Amniotic stem cell (primary cell): ENCODE measurements around the gene C17orf78.
"Not testable (repeated sequence)": the region's sequence is repeated elsewhere in the genome, so short reads cannot be mapped to it uniquely, and the experiment has no call there.

Experiments used
- DNase-seq: peaks from one replicate; lab custom pipeline; 2025; lab: John Stamatoyannopoulos, UW

Gene C17orf78

GRCh38 chr17:37375706-37376105 lies at the start of gene C17orf78:
C17orf78 (plus strand) TSS chr17:37375985; CDS start chr17:37376093, 108 bp downstream.
- DNase-seq, result no peak

- no peak for DNase-seq
Measured at GRCh38 chr17:37327341-37328090, 48.3 kb upstream of the C17orf78 start.

- no peak for DNase-seq
Measured at GRCh38 chr17:37338847-37339246, 36.9 kb upstream of the C17orf78 start.

GRCh38 chr17:37339321-37339720 lies 36.5 kb upstream of the C17orf78 start:
- DNase-seq, result no peak

- DNase-seq, result no peak
Measured at GRCh38 chr17:37340804-37341203, 35.0 kb upstream of the C17orf78 start.

- no peak for DNase-seq
Measured at GRCh38 chr17:37342589-37342988, 33.2 kb upstream of the C17orf78 start.

GRCh38 chr17:37344519-37344918 lies 31.3 kb upstream of the C17orf78 start:
- DNase-seq, result no peak

- not testable (repeated sequence) for DNase-seq
Measured at GRCh38 chr17:37346863-37347402, 28.9 kb upstream of the C17orf78 start.

GRCh38 chr17:37356796-37357569 lies 18.8 kb upstream of the C17orf78 start:
- not testable (repeated sequence) for DNase-seq

GRCh38 chr17:37358098-37358829 lies 17.5 kb upstream of the C17orf78 start:
- peak; percentile 13 for DNase-seq

- peak; percentile 95 for DNase-seq
Measured at GRCh38 chr17:37358830-37359681, 16.7 kb upstream of the C17orf78 start.

GRCh38 chr17:37359682-37360188 lies 16.1 kb upstream of the C17orf78 start:
- peak; percentile 17 for DNase-seq

- no peak for DNase-seq
Measured at GRCh38 chr17:37360632-37361031, 15.2 kb upstream of the C17orf78 start.

GRCh38 chr17:37361543-37361942 lies 14.2 kb upstream of the C17orf78 start:
- DNase-seq, result no peak

- DNase-seq, result no peak
Measured at GRCh38 chr17:37365589-37365988, 10.2 kb upstream of the C17orf78 start.

- DNase-seq, result no peak
Measured at GRCh38 chr17:37368577-37368976, 7.2 kb upstream of the C17orf78 start.

GRCh38 chr17:37373530-37374159 lies 2.1 kb upstream of the C17orf78 start:
- DNase-seq, result peak; percentile 69

- DNase-seq, result no peak
Measured at GRCh38 chr17:37382056-37382455, 6.3 kb downstream of the C17orf78 start.

GRCh38 chr17:37384560-37385149 lies 8.9 kb downstream of the C17orf78 start:
- no peak for DNase-seq

- DNase-seq, result no peak
Measured at GRCh38 chr17:37385474-37385990, 9.7 kb downstream of the C17orf78 start.
